ENCODE results near the gene HSPG2. TPM values are rescaled to one million over a fixed set of nuclear protein-coding genes. Genes with fewer than 3 reads are reported as not detected.
"Not testable (repeated sequence)": the region's sequence is repeated elsewhere in the genome, so short reads cannot be mapped to it uniquely, and the experiment has no call there.

The HSPG2 gene
- polyA plus RNA-seq (ENCODE audit: insufficient read length in 3 of 3) = 100 to 1,000 TPM; 115 to 140 (median 121) TPM

DNA sequence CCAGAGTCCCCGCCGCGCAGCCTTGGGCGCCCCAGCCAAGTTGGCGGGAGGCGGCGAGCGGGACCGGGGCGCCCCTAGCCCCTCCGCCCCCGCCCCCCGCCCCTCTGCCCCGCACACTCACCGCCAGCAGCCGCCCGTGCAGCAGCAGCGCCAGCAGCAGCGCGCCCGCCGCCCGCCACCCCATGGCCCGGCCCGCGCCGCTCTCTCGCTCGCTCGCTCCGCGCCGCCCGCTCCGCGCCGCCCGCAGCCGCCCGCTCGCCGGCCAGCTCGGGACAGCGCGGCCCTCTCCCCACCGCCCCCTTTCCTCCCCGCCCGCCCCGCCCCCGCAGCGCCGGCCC lies at the start of gene HSPG2:
Gene HSPG2 (minus strand): TSS at position 277 of the 338 bp plus-strand sequence. CDS start 93 bp downstream, at position 184.
- no peak for DNase-seq (ENCODE audit: low read depth in 3 of 3, low spot score in 2 of 3)

DNA sequence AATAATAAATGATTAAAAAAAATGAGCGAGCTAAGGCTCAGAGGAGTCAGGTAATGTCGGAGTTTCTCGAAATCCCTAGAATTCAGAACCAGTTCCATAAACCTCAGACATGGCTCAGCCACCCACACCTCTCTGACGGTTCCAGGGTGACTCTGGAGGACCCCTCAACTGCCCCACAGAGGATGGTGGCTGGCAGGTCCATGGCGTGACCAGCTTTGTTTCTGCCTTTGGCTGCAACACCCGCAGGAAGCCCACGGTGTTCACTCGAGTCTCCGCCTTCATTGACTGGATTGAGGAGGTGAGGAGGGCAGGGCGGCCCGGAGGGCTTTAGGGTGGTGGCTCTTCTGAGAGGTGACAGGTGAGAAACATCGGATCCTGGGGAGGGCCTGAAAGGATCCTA lies 49.3 kb upstream of the HSPG2 start:
- not testable (repeated sequence) for DNase-seq (ENCODE audit: low read depth in 3 of 3, low spot score in 2 of 3)

DNA sequence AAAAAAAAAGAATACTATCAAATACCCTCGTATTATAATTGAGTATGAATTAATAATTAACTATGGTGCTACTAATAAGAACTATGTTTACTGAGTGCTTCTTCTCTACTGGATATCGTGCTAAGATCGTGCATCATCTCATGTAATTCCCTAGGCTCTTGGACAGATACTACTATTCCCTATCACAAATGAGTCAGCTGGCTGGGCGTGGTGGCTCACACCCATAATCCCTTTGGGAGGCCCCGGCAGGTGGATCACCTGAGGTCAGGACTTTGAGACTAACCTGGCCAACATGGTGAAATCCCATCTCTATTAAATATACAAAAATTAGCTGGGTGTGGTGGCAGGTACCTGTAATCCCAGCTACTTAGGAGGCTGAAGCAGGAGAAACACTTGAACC lies 48.8 kb upstream of the HSPG2 start:
- not testable (repeated sequence) for DNase-seq (ENCODE audit: low read depth in 3 of 3, low spot score in 2 of 3)

DNA sequence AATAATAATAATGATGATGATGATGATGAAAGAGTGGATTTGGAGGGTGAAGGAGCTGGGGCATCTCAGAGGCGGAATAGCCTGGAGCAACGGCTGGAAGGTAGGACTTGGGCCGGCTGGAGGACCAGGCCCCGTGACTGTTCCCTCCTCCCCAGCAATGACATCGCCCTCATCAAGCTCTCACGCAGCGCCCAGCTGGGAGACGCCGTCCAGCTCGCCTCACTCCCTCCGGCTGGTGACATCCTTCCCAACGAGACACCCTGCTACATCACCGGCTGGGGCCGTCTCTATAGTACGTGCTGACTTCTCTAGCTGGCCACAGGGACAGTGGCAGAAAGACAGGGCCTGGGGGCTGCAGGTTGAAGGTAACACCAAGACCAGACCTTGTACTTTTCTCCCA lies 46.4 kb upstream of the HSPG2 start:
- not testable (repeated sequence) for DNase-seq (ENCODE audit: low read depth in 3 of 3, low spot score in 2 of 3)

DNA sequence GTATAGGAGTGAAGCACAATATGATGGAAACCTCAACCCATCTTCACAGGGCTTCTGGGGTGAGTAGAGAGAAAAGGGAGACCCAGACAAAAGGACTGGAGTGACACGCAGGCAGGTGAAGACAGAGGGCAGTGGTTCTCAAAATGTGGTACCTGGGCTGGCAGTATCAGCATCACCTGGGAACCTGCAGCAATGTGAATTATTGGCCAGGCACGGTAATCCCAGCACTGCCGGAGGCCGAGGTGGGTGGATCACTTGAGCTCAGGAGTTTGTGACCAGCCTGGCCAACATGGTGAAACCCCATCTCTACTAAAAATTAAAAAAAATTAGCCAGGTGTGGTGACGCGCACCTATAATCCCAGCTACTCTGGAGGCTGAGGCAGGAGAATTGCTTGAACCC lies 45.0 kb upstream of the HSPG2 start:
- not testable (repeated sequence) for DNase-seq (ENCODE audit: low read depth in 3 of 3, low spot score in 2 of 3)

DNA sequence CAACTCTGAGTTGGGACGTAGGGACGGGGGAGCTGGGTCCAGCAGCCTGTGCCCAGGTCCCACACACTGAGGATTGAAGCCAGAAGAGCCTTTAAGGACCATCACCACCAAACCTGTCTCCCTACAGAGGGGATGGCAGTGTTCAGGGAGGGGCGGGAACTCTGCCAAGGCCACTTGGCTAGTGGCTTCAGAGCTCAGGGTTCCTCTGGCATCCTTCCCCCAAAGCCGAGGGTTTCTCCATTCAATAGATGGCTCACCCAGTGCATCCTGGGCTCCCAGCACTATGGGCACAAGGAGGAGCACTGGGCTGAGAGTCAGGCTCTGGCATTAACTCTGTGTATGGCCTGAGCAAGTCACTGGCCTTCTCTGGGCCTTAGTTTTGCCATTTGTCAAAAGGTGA lies 44.1 kb upstream of the HSPG2 start:
- not testable (repeated sequence) for DNase-seq (ENCODE audit: low read depth in 3 of 3, low spot score in 2 of 3)

DNA sequence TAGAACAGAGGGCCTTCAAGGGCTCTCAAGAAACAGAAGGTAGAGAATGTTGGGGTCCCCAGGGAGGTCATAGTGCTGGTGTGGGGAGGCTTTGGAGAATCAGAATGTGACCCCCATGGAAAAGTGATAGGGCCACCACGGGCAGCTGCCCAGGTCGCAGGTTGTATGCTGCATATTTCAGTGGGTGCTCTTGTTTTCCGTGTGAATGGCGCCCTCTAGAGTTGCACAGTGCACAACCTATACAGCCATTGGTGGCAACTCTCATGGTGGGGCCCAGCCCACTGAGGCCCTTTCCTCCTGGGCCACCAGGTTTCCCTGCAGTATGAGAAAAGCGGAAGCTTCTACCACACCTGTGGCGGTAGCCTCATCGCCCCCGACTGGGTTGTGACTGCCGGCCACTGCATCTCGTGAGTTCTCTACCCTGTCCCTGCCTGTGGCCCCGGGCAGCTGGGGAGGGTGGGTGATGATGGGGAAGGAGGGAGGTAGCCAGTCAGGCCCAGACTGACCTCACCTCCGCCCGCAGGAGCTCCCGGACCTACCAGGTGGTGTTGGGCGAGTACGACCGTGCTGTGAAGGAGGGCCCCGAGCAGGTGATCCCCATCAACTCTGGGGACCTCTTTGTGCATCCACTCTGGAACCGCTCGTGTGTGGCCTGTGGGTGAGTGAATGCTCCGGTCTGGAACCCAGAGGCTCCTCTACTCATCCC lies 43.6 kb upstream of the HSPG2 start:
- DNase-seq (ENCODE audit: low read depth in 3 of 3, low spot score in 2 of 3) = not testable (repeated sequence)

DNA sequence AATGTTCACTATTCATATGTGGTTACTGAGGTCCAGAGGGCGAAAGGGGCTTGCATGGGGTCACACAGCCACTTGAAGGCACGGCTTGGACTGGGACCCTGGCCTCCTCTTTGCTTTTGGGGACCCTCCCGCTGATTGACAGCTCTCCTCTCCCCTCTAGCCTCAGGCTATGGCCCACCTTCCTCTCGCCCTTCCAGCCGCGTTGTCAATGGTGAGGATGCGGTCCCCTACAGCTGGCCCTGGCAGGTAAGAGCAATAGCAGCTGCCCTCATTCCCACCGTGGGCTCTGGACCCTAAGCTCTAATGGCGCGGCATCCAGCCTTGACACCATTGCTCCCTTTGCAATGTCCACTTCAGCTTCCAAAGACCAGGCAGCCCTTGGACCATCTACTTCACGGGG lies 41.1 kb upstream of the HSPG2 start:
- not testable (repeated sequence) for DNase-seq (ENCODE audit: low read depth in 3 of 3, low spot score in 2 of 3)

DNA sequence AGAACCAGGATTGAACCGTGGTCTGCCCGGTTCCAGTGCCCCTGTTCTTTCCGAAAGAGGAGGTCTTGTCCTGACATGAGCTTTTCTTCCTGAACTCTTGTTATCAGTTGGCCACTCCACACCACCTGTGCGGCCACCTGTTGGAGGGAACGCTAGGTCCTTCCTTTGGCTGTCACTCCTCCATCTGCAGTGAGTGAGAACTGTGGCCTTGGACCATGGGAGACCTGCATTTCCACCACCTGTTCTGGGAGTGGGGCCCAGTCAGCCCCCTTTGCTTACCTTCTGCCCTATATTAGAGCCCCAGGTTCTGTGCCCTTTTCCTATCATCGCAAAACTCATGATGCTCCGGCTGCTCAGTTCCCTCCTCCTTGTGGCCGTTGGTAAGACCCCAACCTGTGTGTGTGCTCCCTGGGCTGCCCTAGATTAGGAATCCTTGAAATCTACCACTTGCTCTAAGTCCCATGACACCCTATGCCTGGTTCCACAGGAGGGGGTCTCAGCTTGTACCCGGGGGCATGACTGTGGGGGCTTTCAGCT lies 39.7 kb upstream of the HSPG2 start, which contains the start of gene CELA3B:
Gene CELA3B (plus strand): TSS at position 320 of the 537 bp plus-strand sequence. CDS start 18 bp downstream, at position 338.
- not testable (repeated sequence) for DNase-seq (ENCODE audit: low read depth in 3 of 3, low spot score in 2 of 3)

DNA sequence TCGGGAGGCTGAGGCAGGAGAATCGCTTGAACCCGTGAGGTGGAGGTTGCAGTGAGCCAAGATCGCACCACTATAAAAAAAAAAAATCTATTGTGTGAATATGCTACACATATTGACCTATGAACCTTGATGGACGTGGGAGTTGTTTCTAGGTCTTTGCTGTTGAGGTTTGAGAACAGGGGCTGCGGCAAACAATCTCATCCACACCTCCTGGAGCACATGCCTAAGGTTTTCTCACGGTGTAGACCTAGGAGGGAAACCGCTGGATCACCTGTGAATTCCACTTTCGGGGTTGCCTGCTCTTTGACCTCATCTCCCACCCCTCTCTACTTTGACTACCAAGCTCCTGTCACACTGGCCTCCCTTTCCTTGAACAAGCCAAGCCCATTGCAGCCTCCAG lies 38.2 kb upstream of the HSPG2 start:
- not testable (repeated sequence) for DNase-seq (ENCODE audit: low read depth in 3 of 3, low spot score in 2 of 3)

DNA sequence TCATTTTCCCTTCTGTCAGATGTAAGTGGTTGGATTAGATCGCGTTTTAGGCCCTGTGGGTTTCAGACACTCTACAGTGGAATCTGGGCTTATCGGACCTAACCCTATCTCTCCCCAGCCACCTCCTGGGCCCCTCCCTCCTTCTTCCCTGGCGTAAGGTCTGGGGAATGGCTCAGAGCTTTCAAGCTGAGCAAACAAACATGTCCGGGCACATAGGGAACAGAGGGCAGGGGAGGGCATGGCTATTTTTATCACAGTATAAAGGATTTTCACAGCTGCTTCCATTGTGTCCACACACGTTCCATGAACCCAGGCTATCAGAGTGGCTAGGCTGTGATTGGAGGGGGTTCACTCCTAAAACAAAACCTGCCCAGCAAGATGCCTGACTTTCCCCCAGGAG lies 37.6 kb upstream of the HSPG2 start:
- DNase-seq (ENCODE audit: low read depth in 3 of 3, low spot score in 2 of 3) = not testable (repeated sequence)

DNA sequence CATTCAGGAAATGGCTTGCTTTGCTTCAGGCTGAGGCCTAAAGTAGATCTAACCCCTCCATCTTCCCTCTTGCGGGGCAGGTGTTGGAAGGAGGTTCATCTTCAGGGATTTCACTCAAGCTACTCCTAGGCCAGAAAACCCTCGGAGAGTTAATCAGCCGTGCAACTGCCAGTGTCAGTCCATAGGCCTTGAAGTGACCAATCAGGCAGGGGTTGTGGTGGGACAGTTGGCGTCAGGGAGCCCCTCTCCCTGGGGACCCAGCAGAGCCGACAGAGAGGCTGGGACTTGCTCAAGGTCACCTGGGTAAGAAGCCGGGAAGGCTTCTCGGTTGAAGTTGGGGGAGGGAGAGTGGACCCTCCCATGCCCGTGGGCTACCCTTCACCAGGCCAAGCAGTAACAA lies 36.8 kb upstream of the HSPG2 start:
- DNase-seq (ENCODE audit: low read depth in 3 of 3, low spot score in 2 of 3) = not testable (repeated sequence)

DNA sequence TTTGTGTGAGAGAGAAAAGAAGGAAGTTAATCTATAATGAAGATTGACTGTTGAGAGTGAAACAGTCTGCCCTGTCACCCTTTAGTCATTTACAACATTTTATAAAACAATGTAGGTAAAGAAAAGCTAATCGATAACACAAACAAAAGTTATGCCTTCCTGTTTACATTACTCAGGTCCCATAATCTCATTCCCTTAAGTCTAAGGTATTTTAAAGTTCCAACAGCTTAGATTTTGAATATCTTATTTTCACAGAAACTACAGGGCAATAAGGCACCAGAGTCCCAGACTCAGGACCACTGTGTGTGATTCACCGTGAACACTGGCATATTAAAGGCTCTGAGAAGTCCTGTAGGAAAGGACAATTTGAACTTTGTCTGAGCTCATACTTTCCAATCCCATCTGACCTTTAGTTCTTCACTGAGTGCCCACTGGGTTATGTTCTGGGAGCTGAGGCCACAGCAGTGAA lies 35.9 kb upstream of the HSPG2 start:
- not testable (repeated sequence) for DNase-seq (ENCODE audit: low read depth in 3 of 3, low spot score in 2 of 3)

DNA sequence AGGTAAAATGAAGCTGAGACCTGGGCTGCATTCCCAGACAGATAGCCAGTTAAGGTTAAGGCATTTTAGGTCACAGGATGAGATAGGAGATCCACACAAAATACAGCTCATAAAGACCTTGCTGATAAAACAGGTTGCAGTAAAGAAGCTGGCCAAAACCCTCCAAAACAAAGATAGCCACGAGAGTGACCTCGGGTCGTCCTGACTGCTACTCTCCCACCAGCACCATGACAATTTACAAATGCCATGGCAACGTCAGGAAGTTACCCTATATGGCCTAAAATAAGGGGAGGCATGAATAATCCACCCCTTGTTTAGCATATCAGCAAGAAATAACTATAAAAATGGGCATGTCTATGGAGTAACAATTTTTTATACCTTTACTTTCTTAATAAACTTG lies 33.4 kb upstream of the HSPG2 start:
- DNase-seq (ENCODE audit: low read depth in 3 of 3, low spot score in 2 of 3) = not testable (repeated sequence)

DNA sequence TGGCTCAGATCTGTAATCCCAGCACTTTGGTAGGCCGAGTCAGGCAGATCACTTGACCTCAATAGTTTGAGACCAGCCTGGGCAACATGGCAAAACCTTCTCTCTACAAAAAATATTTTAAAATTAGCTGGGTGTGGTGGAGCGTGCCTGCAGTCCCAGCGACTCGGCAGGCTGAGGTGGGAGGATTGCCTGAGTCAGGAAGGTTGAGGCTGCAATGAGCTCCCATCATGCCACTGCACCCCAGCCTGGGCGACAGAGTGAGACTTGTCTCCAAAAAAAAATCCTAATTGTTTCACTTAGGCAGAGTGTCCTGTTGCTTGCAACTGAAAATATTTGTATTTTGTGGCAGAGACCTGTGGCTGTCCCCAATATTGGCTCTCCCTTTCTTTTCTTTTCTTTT lies 32.0 kb upstream of the HSPG2 start:
- DNase-seq (ENCODE audit: low read depth in 3 of 3, low spot score in 2 of 3) = not testable (repeated sequence)

DNA sequence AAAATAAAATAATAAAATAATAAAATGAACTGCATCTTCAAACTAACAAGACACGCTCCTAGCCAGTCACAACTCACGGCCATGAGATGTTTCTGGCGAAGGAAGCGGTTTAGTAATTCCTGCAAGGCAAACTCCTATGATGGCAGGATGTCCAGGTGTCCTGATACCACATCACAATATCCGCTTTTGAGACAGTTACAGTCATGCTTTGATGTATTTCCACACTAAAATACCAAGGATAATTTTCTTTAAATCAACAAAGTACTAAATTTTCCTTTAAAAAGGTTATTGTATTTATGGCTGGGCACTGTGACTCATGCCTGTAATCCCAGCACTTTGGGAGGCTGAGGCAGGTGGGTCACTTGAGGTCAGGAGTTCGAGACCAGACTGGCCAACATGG lies 30.1 kb upstream of the HSPG2 start:
- DNase-seq (ENCODE audit: low read depth in 3 of 3, low spot score in 2 of 3) = not testable (repeated sequence)

DNA sequence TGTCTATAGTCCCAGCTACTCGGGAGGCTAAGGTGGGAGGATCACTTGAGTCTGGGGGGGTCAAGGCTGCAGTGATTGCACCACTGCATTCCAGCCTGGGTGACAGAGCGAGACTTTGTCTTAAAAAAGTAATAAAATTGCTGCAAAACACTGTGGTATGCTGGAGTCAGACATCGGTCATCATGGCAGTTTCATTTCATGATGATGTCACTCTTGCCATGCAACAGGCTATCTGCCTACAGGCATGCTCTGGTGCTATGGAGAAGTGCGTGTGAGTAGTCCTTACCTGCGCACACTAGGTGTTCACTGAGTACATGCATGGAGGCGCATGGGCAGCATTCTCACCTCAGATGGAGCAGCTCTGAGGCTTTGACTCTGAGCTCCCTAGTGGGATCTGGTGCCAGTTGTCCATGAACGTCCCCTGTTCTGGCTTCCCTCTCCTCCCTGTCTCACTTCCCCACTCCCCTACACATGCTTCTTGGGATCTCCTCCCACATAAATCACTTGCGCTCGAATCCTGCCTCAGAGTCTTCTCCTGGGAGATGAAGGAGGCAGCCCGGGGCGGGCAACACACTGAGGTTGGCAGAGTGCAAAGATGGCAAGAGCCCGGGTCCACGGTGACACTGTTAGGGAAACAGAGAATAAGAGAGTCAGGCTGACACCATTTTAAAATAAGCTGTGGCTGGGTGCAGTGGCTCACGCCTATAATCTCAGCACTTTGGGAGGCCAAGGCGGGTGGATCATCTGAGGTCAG lies 29.3 kb upstream of the HSPG2 start:
- DNase-seq (ENCODE audit: low read depth in 3 of 3, low spot score in 2 of 3) = no peak

DNA sequence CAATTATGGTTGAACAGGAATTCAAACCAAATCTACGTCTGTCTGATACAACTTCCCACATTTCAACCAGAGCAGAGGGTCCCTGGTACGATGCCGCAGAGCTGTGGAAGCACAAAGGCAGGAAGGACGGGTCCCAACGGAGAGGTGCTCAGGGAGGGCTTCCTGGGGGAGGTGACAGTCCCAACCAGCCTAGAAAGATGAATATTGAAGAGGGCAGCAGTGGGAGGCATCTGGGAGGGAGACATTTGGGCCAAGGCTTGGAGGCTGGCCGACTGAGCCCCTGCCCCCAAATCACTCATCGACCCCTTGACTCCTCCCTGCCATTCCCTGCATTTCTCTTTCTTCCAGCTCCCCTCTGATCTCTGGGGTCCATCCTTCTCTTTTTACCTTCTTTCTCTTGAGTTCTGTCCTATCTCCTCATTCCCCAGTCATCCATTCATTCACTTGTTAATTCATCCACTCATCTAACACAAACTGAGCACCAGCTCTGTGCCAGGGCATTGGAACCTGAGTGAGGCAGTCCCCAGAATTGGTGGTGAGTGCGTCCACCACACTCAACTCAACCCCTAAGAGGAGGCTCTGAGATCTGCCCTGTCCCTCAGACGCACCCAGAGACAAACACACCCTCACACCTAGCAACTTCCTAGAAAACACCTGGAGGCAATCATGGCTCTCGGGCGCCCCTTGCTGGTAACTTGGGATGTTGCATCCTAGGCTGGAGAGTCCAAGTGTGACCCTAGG lies 26.5 kb upstream of the HSPG2 start:
- peak in 1 of 3 donors; percentile 45 for DNase-seq (ENCODE audit: low read depth in 3 of 3, low spot score in 2 of 3)

DNA sequence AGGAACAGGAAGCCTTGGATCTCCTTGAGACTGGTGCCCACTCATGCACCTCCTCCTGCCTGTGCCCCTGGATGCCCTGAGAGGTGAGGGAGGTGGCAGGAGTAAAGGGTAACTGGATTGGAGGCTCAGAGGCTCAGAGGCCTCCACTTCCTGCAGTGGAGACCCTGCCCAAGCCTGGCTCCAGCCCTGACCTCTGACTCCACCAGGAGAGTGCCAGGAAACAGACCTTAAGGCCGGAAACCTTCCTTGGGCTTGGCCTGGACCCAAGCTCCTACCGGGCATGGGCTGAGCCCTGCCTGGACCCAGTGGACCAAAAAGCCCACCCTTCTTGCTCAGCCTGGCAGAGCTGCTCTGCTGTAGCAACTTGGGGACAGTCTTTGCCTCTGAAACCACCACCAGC lies 24.7 kb upstream of the HSPG2 start:
- DNase-seq (ENCODE audit: low read depth in 3 of 3, low spot score in 2 of 3) = no peak

DNA sequence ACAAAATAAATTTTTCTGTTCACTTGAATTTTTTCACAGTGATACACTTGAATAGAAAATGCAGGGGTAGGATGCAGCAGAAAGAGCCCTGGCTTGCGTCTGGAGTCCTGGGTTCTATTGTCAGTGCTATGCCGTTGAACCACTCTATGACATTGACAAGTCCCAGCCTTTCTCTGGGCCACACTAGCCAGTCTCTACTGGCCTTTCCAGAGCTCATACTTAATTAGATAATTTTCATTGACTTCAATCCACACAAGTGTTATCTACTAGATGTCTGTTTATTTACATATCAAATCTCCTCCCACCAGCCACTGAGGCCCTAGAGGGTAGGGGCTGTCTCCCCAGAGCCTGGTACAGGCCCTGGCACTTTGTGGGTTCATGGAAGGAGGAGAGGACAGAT lies 24.2 kb upstream of the HSPG2 start:
- no peak for DNase-seq (ENCODE audit: low read depth in 3 of 3, low spot score in 2 of 3)

All from right renal cortex interstitium (tissue), 3 donors.